Measurements from ENCODE around the gene GPD1L. TPM values are rescaled to one million over a fixed set of nuclear protein-coding genes. Genes with fewer than 3 reads are reported as not detected.

The GPD1L gene
- total RNA-seq, 2 donors from 2014 or later = 1.5 to 3.5 TPM

DNA sequence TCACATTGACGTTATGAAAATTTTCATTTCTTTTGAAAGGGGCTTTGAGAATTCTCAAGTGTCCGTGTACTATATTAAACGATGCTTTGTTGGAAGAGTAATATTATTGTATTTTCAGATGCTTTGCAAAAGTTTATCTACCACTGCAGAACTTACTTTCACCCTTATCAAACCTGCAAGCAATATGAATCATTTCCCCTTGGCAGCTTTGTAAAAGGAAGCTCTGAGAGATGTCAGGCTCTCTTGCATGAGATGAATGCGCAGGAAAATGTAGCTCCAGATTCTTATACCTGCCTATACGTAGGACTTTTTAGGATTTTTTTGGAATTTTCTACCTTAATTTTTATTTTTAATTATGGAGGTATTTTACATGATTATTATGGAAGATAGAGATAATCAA is 34.5 kb downstream of the GPD1L start:
- Mint-ChIP-seq H3K4me3 (no peak overlapping the region), H3K27ac (no peak overlapping the region), H3K9me3 (no peaks in the 10 kb centered on the region), H3K27me3 (ENCODE audit: insufficient read depth) (peaks cover 1% of the 10 kb centered on the region), H3K4me1 (peaks cover 3% of the 10 kb centered on the region), H3K36me3 (ENCODE audit: low read depth) (no peaks in the 10 kb centered on the region)
- 95% methylated on average over 5 of the region's 5 CpGs; no CpG with 5 or more reads in 1 of the 2 experiments for WGBS, 2 experiments (ENCODE audit: insufficient coverage in 1 of 2, insufficient read length in 1 of 2)
- no peak for DNase-seq
- Histone ChIP-seq H3K9ac (ENCODE audit: extremely low read depth, low read length, poor library complexity, severe bottlenecking) (no peak overlapping the region), H3K4me3 (ENCODE audit: low read length) (no peak overlapping the region), H3K27ac (ENCODE audit: low read depth, low read length) (no peak overlapping the region), H3K27me3 (ENCODE audit: control insufficient read depth, insufficient read depth, low read length, poor library complexity, severe bottlenecking) (no peaks in the 10 kb centered on the region), H3K9me3 (ENCODE audit: control insufficient read depth, low read length) (no peaks in the 10 kb centered on the region), H3K4me1 (ENCODE audit: control insufficient read depth, insufficient read depth, low read length) (no peaks in the 10 kb centered on the region), H3K36me3 (ENCODE audit: control insufficient read depth, insufficient read depth, low read length) (no peaks in the 10 kb centered on the region)
- no peak for TF ChIP-seq CTCF (conservative IDR thresholded peaks at IDR 0.05)

GRCh38 chr3:32143849-32144757 is 37.7 kb downstream of the GPD1L start:
- TF ChIP-seq CTCF (conservative IDR thresholded peaks at IDR 0.05) = peak; percentile 90
- Histone ChIP-seq H3K4me1 (ENCODE audit: control insufficient read depth, insufficient read depth, low read length) (no peaks in the 10 kb centered on the region), H3K4me3 (ENCODE audit: low read length) (no peak overlapping the region), H3K9me3 (ENCODE audit: control insufficient read depth, low read length) (no peaks in the 10 kb centered on the region), H3K27ac (ENCODE audit: low read depth, low read length) (no peak overlapping the region), H3K27me3 (ENCODE audit: control insufficient read depth, insufficient read depth, low read length, poor library complexity, severe bottlenecking) (no peaks in the 10 kb centered on the region), H3K36me3 (ENCODE audit: control insufficient read depth, insufficient read depth, low read length) (no peaks in the 10 kb centered on the region), H3K9ac (ENCODE audit: extremely low read depth, low read length, poor library complexity, severe bottlenecking) (no peak overlapping the region)
- WGBS, 2 experiments (ENCODE audit: insufficient coverage in 1 of 2, insufficient read length in 1 of 2) = 72 to 79% methylated on average over 7 to 11 of the region's 11 CpGs
- Mint-ChIP-seq H3K36me3 (ENCODE audit: low read depth) (no peaks in the 10 kb centered on the region), H3K9me3 (no peaks in the 10 kb centered on the region), H3K4me1 (peaks cover 11% of the 10 kb centered on the region), H3K4me3 (no peak overlapping the region), H3K27me3 (ENCODE audit: insufficient read depth) (peaks cover 1% of the 10 kb centered on the region), H3K27ac (no peak overlapping the region)
- peak; percentile 76 for DNase-seq

- no peaks in the 10 kb centered on the region for H3K4me1 ChIP-seq (ENCODE audit: control insufficient read depth, insufficient read depth, low read length)
- no peak for TF ChIP-seq CTCF (conservative IDR thresholded peaks at IDR 0.05)
- H3K27me3 ChIP-seq (ENCODE audit: control insufficient read depth, insufficient read depth, low read length, poor library complexity, severe bottlenecking) = no peaks in the 10 kb centered on the region
- peak; percentile 38 for DNase-seq
- 83% methylated on average over 3 of the region's 3 CpGs; no CpG with 5 or more reads in 1 of the 2 experiments for WGBS, 2 experiments (ENCODE audit: insufficient coverage in 1 of 2, insufficient read length in 1 of 2)
- H3K27ac Mint-ChIP-seq = peak overlapping the region; percentile 28
- no peaks in the 10 kb centered on the region for H3K9me3 Mint-ChIP-seq
- H3K27ac ChIP-seq (ENCODE audit: low read depth, low read length) = no peak overlapping the region
- no peaks in the 10 kb centered on the region for H3K36me3 ChIP-seq (ENCODE audit: control insufficient read depth, insufficient read depth, low read length)
- H3K27me3 Mint-ChIP-seq (ENCODE audit: insufficient read depth) = no peaks in the 10 kb centered on the region
- no peaks in the 10 kb centered on the region for H3K36me3 Mint-ChIP-seq (ENCODE audit: low read depth)
- no peak overlapping the region for H3K4me3 ChIP-seq (ENCODE audit: low read length)
- peaks cover 11% of the 10 kb centered on the region for H3K4me1 Mint-ChIP-seq
- H3K9ac ChIP-seq (ENCODE audit: extremely low read depth, low read length, poor library complexity, severe bottlenecking) = no peak overlapping the region
- H3K4me3 Mint-ChIP-seq = no peak overlapping the region
- no peaks in the 10 kb centered on the region for H3K9me3 ChIP-seq (ENCODE audit: control insufficient read depth, low read length)
Observed at GRCh38 chr3:32146746-32147211, 40.4 kb downstream of the GPD1L start.
